Measurements from ENCODE around the gene PARL. TPM values are rescaled to one million over a fixed set of nuclear protein-coding genes. Genes with fewer than 3 reads are reported as not detected.

Gene PARL
- total and polyA plus RNA-seq, 12 donors = 45.8 to 113 (median 60.7) TPM

GRCh38 chr3:183796372-183796771 lies 88.3 kb downstream of the PARL start:
- TF ChIP-seq, protein P1, sequence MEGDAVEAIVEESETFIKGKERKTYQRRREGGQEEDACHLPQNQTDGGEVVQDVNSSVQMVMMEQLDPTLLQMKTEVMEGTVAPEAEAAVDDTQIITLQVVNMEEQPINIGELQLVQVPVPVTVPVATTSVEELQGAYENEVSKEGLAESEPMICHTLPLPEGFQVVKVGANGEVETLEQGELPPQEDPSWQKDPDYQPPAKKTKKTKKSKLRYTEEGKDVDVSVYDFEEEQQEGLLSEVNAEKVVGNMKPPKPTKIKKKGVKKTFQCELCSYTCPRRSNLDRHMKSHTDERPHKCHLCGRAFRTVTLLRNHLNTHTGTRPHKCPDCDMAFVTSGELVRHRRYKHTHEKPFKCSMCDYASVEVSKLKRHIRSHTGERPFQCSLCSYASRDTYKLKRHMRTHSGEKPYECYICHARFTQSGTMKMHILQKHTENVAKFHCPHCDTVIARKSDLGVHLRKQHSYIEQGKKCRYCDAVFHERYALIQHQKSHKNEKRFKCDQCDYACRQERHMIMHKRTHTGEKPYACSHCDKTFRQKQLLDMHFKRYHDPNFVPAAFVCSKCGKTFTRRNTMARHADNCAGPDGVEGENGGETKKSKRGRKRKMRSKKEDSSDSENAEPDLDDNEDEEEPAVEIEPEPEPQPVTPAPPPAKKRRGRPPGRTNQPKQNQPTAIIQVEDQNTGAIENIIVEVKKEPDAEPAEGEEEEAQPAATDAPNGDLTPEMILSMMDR (IDR thresholded peaks at IDR 0.05) = no peak
- no peaks in the 10 kb centered on the region for H3K9me3 ChIP-seq
- H3K27me3 ChIP-seq = no peaks in the 10 kb centered on the region
- peaks cover 0 to 95% (median 39%) of the 10 kb centered on the region in 9 donors for H3K36me3 ChIP-seq
- 95% methylated on average over 6 of the region's 6 CpGs for WGBS, 2 donors
- H3K4me1 ChIP-seq = peaks cover 0 to 17% (median 0%) of the 10 kb centered on the region in 9 donors
- DNase-seq = no peak
- intact Hi-C loops (cut with DNase I) = no loop called here
- no peak overlapping the region for H3K4me3 ChIP-seq
- ATAC-seq = no peak
- H3K27ac ChIP-seq = no peak overlapping the region

- TF ChIP-seq, protein P1 (IDR thresholded peaks at IDR 0.05) = no peak
- WGBS, 2 donors = 62 to 74% methylated on average over 4 of the region's 4 CpGs
- Histone ChIP-seq H3K4me1 (peaks cover 0 to 9% (median 0%) of the 10 kb centered on the region in 9 donors), H3K9me3 (no peaks in the 10 kb centered on the region), H3K4me3 (no peak overlapping the region), H3K27ac (peak overlapping the region in 2 of 10 donors; percentile 14 to 23), H3K27me3 (no peaks in the 10 kb centered on the region), H3K36me3 (peaks cover 0 to 97% (median 36%) of the 10 kb centered on the region in 9 donors)
- no peak for DNase-seq
- intact Hi-C loops (cut with DNase I) = no loop called here
- peak in 5 of 8 donors; percentile 31 to 78 (median 62) for ATAC-seq
These were observed 90.2 kb downstream of the PARL start for GRCh38 chr3:183794452-183794851.

GRCh38 chr3:183792976-183793375 lies 91.7 kb downstream of the PARL start:
- H3K4me1 ChIP-seq = peaks cover 0 to 9% (median 0%) of the 10 kb centered on the region in 9 donors
- no peaks in the 10 kb centered on the region for H3K27me3 ChIP-seq
- H3K4me3 ChIP-seq = no peak overlapping the region
- TF ChIP-seq, protein P1 (IDR thresholded peaks at IDR 0.05) = no peak
- H3K36me3 ChIP-seq = peaks cover 0 to 97% (median 31%) of the 10 kb centered on the region in 9 donors
- WGBS, 2 donors = 88 to 92% methylated on average over 6 of the region's 6 CpGs
- H3K27ac ChIP-seq = no peak overlapping the region
- no peaks in the 10 kb centered on the region for H3K9me3 ChIP-seq
- no peak for ATAC-seq
- no peak for DNase-seq
- intact Hi-C loops (cut with DNase I) = no loop called here

DNA sequence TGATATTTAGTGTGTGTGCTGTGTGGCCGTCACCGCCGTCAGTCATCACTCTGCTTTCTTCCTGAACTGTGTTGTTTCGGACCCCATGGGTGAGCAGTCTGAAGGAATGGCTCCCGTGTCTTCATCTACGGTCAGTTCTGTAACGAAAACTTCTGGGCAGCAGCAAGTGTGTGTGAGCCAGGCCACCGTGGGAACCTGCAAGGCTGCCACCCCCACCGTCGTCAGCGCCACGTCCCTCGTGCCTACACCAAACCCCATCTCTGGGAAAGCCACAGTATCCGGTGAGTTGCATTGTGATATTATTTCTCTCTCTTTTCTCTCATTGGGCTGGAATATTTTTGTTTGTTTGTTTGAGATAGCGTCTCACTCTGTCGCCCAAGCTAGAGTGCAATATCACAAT lies 94.0 kb downstream of the PARL start:
- no peaks in the 10 kb centered on the region for H3K9me3 ChIP-seq
- intact Hi-C loops (cut with DNase I) = no loop called here
- H3K27ac ChIP-seq = no peak overlapping the region
- ATAC-seq (no peak), DNase-seq (no peak)
- peaks cover 0 to 9% (median 0%) of the 10 kb centered on the region in 9 donors for H3K4me1 ChIP-seq
- TF ChIP-seq, protein P1 (IDR thresholded peaks at IDR 0.05) = no peak
- H3K36me3 ChIP-seq = peaks cover 0 to 97% (median 49%) of the 10 kb centered on the region in 9 donors
- no peaks in the 10 kb centered on the region for H3K27me3 ChIP-seq
- no peak overlapping the region for H3K4me3 ChIP-seq
- WGBS, 2 donors = 94% methylated on average over 16 of the region's 16 CpGs
